ENCODE data around the gene PDE10A. TPM values are rescaled to one million over a fixed set of nuclear protein-coding genes. Genes with fewer than 3 reads are reported as not detected.
A peak's percentile ranks its signal among the peaks of the same experiment; 100 is the strongest.

Gene PDE10A
- total RNA-seq, 1 donor from 2014 or later = 6.0 TPM

DNA sequence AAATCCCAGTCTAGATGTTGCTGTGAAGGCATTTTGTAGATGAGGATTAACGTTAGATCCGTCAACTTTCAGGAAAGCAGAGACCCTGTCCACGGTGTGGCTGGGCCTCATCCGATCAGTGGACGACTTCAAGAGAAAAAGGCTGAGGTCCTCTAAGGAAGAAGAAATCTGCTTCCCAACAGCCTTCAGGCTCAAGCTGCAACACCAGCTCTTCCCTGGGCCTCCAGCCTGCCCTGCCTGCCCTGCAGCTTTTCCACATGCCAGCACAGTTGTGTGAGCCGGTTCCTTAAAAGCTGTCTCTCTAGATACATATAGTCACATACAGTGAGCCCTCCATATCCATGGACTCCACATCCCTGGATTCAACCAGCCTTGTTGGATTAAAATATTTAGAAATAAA lies 14.1 kb upstream of the PDE10A start:
- Histone ChIP-seq H3K4me1 (no peaks in the 10 kb centered on the region), H3K4me3 (no peak overlapping the region), H3K36me3 (no peaks in the 10 kb centered on the region), H3K27ac (no peak overlapping the region), H3K27me3 (peaks cover 3% of the 10 kb centered on the region), H3K9me3 (no peaks in the 10 kb centered on the region)
- TF ChIP-seq, protein P1, sequence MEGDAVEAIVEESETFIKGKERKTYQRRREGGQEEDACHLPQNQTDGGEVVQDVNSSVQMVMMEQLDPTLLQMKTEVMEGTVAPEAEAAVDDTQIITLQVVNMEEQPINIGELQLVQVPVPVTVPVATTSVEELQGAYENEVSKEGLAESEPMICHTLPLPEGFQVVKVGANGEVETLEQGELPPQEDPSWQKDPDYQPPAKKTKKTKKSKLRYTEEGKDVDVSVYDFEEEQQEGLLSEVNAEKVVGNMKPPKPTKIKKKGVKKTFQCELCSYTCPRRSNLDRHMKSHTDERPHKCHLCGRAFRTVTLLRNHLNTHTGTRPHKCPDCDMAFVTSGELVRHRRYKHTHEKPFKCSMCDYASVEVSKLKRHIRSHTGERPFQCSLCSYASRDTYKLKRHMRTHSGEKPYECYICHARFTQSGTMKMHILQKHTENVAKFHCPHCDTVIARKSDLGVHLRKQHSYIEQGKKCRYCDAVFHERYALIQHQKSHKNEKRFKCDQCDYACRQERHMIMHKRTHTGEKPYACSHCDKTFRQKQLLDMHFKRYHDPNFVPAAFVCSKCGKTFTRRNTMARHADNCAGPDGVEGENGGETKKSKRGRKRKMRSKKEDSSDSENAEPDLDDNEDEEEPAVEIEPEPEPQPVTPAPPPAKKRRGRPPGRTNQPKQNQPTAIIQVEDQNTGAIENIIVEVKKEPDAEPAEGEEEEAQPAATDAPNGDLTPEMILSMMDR (IDR thresholded peaks at IDR 0.05) = no peak
- DNase-seq (no peak), ATAC-seq (no peak)
- intact Hi-C loops (cut with DNase I) = no loop called here

DNA sequence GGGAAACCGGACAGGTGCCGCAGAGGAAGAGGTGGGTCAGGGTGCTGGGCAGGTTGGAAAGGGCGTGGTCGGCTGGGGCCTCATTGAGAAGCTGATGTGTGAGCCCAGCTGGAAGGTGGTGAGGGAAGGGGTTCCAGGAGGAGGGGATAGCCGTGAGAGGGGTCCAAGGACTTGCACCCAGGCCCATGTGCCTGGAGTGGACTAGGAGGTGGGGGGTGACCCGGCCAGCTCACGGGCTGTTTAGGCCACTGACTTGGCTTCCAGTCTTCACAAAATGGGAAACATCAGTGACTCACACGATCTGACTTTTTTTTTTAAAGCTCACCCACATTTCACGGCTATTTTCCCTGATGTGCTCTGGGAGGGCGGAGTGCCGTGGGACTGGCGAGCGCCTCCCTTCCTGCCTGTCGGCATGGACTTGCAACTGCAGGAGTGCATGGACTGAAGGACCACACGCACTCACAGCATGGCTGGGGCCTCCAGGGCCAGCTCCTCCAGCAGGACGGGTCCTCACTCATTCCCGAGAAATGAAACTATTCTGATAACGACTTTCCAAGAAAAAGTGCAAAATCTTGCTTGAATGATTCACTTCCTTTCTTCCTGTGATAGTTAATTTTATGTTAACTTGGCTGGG lies 13.5 kb upstream of the PDE10A start:
- Histone ChIP-seq H3K27ac (no peak overlapping the region), H3K9me3 (no peaks in the 10 kb centered on the region), H3K4me1 (no peaks in the 10 kb centered on the region), H3K36me3 (no peaks in the 10 kb centered on the region), H3K27me3 (peaks cover 3% of the 10 kb centered on the region), H3K4me3 (no peak overlapping the region)
- ATAC-seq (peak; percentile 21), DNase-seq (no peak)
- TF ChIP-seq, protein P1 (IDR thresholded peaks at IDR 0.05) = peak; percentile 7
- intact Hi-C loops (cut with DNase I) = no loop called here

- no peaks in the 10 kb centered on the region for H3K27me3 ChIP-seq
- TF ChIP-seq, protein P1 (IDR thresholded peaks at IDR 0.05) = no peak
- no peak overlapping the region for H3K4me3 ChIP-seq
- DNase-seq (no peak), ATAC-seq (no peak)
- intact Hi-C loops (cut with DNase I) = no loop called here
- H3K27ac ChIP-seq = no peak overlapping the region
- no peaks in the 10 kb centered on the region for H3K9me3 ChIP-seq
- no peaks in the 10 kb centered on the region for H3K4me1 ChIP-seq
- H3K36me3 ChIP-seq = no peaks in the 10 kb centered on the region
Measured at GRCh38 chr6:165675120-165675519, 12.1 kb upstream of the PDE10A start.

DNA sequence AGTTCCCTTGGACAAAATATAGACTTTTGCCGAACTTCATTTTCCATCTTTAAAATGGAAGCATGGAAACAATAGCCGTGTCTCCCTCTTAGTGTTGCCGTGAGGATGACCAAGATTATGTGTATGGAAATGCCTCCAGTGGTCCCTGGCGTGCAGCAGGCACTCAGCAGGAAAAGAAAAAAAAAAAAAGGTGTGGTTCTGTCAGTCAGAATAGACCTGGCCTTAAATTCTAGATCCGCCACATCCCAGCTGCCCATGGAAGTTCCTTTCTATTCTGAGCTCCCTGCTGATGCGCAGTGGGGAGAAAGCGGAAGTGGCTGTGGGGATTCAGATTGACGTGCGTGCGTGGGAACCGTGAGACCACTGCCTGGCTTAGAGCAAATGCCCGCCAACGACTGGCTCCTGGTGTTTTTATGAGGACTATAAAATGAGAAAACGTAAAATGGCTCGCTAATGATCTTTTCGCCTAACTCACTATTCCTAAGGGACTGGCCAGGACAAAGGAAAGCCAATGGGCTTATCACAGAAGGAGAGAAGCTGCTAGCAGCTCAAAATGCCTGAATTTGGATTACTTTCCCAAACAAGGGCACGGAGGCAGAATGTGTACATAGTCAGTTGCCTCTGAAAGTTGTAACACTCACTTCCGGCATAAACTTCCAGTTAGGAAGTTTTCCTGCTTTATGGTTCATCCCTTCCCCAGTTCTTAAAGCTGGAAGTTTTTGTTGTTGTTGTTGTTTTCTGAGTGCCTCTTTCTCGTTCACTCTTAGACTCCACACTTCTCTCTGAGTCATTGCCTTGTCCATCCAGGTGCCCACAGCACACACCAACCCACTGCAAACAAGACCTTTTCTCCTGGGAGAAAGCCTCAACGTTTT lies 11.4 kb upstream of the PDE10A start:
- Histone ChIP-seq H3K4me1 (no peaks in the 10 kb centered on the region), H3K27me3 (no peaks in the 10 kb centered on the region), H3K9me3 (no peaks in the 10 kb centered on the region), H3K4me3 (no peak overlapping the region), H3K27ac (no peak overlapping the region), H3K36me3 (no peaks in the 10 kb centered on the region)
- TF ChIP-seq, protein P1 (IDR thresholded peaks at IDR 0.05) = no peak
- ATAC-seq (no peak), DNase-seq (no peak)
- intact Hi-C loops (cut with DNase I) = no loop called here

GRCh38 chr6:165671222-165671768 lies 8.3 kb upstream of the PDE10A start:
- Histone ChIP-seq H3K4me1 (no peaks in the 10 kb centered on the region), H3K27ac (no peak overlapping the region), H3K9me3 (no peaks in the 10 kb centered on the region), H3K27me3 (peaks cover 26% of the 10 kb centered on the region), H3K4me3 (no peak overlapping the region), H3K36me3 (no peaks in the 10 kb centered on the region)
- TF ChIP-seq, protein P1 (IDR thresholded peaks at IDR 0.05) = no peak
- intact Hi-C loops (cut with DNase I) = no loop called here
- ATAC-seq = no peak
- DNase-seq = no peak

Data from upper lobe of right lung (tissue), 1 donor.